Vagina (tissue), 2 donors: ENCODE measurements around the gene KIAA0232.

Source experiments
- CTCF ChIP-seq, 3 experiments: fragments of 450-650 bp in 2 of 3; fragments of 200-600 bp in 1 of 3; sonication (generic) in 1 of 3; IDR thresholded peaks; one replicate each; pipeline ENCODE4 v1.5.1; 2017 to 2019; ENCODE audit warnings: antibody characterized with exemption in 3 of 3, mild to moderate bottlenecking in 2 of 3, moderate library complexity in 2 of 3
- POLR2A ChIP-seq, 2 donors: fragments of 450-650 bp; IDR thresholded peaks; one replicate each; pipeline ENCODE4 v1.6.1; 2017; ENCODE audit warnings: antibody characterized with exemption in 2 of 2, mild to moderate bottlenecking in 2 of 2, moderate library complexity in 2 of 2

- TF ChIP-seq POLR2A (IDR thresholded peaks at IDR 0.05) (no peak), CTCF (IDR thresholded peaks at IDR 0.05) (no peak)
Observed at GRCh38 chr4:6819295-6819694, 36.8 kb downstream of the KIAA0232 start.
